HepG2 (cell line): Measurements from ENCODE around the gene AKAP10. TPM values are rescaled to one million over a fixed set of nuclear protein-coding genes. Genes with fewer than 3 reads are reported as not detected.

ENCODE experiments used
- ATAC-seq: fragments of 200-7000 bp; cut with Tn5 transposase; 3 replicates; pipeline ENCODE4 v1.9.1; 2020; ENCODE audit warnings: mild to moderate bottlenecking, moderate library complexity
- BruUV-seq: library from RNA; stranded (reverse); fragments of 400-500 nt; replicated peaks from 2 replicates; lab custom pipeline; 2021; lab: Mats Ljungman, UMichigan
- CTCF ChIA-PET: fragments of 300-600 bp; formaldehyde crosslinking; extraction: SDS; loops from one replicate; lab custom pipeline; 2021; ENCODE audit warnings: low total read pairs, inconsistent platforms, low intra/inter-chr PET ratio; lab: Yijun Ruan, JAX
- POLR2A ChIA-PET: fragments of 350-600 bp; sonication (Branson Sonifier 250); formaldehyde crosslinking; loops from one replicate; lab custom pipeline; 2020; ENCODE audit warnings: antibody characterized with exemption, inconsistent platforms; lab: Yijun Ruan, JAX
- DNase-seq: peaks from one replicate; pipeline ENCODE4 v3.0.0-alpha.2; 2015; ENCODE audit warnings: low spot score
- FAIRE-seq: peaks from 3 replicates; lab custom pipeline; 2011; peaks lifted over from hg19 to GRCh38; lab: Jason Lieb, UNC
- H2AFZ ChIP-seq: one replicate; pipeline ENCODE4 v1.6.1; 2011; ENCODE audit warnings: low read length, inconsistent platforms
- H3K27ac ChIP-seq: fragments of 300-600 bp; 3 replicates; pipeline ENCODE4 v1.8.0; 2011; ENCODE audit warnings: mixed run types, mild to moderate bottlenecking, mixed read lengths, low read length, inconsistent platforms; ENCODE audit not compliant: insufficient read depth; ENCODE audit errors: extremely low read length
- H3K27me3 ChIP-seq, 2 experiments: fragments of 200-600 bp in 1 of 2; 2 replicates in 1 of 2; 3 replicates in 1 of 2; pipeline versions ENCODE4 v1.6.0 to v1.8.0; 2011; ENCODE audit warnings: low read length in 2 of 2, mild to moderate bottlenecking in 2 of 2, moderate library complexity in 2 of 2, inconsistent platforms in 1 of 2; ENCODE audit not compliant: insufficient read depth in 2 of 2, control insufficient read depth in 1 of 2
- H3K36me3 ChIP-seq, 2 experiments: fragments of 200-600 bp in 1 of 2; replicated peaks in 1 of 2; 2 replicates in 1 of 2; 3 replicates in 1 of 2; pipeline versions ENCODE4 v1.5.1 to v1.8.0; 2011; ENCODE audit warnings: low read length in 2 of 2, inconsistent platforms in 1 of 2; ENCODE audit not compliant: insufficient read depth in 2 of 2, control insufficient read depth in 1 of 2
- H3K4me1 ChIP-seq: 2 replicates; pipeline ENCODE4 v1.5.1; 2012; ENCODE audit warnings: low read length, inconsistent platforms; ENCODE audit not compliant: insufficient read depth
- H3K4me2 ChIP-seq: 2 replicates; pipeline ENCODE4 v1.6.0; 2011; ENCODE audit warnings: low read depth, low read length, inconsistent platforms
- H3K4me3 ChIP-seq, 3 experiments: fragments of 200-600 bp in 1 of 3; sonication (generic), shearing (Covaris generic) in 1 of 3; replicated peaks in 1 of 3; 2 replicates each; pipeline ENCODE4 v1.5.1; 2011 to 2016; ENCODE audit warnings: low read length in 3 of 3, inconsistent platforms in 2 of 3, low read depth in 2 of 3, mild to moderate bottlenecking in 2 of 3, control low read depth in 1 of 3, mixed read lengths in 1 of 3; ENCODE audit not compliant: insufficient read depth in 1 of 3
- H3K79me2 ChIP-seq: one replicate; pipeline ENCODE4 v1.6.1; 2011; ENCODE audit warnings: low read length, inconsistent platforms; ENCODE audit not compliant: insufficient read depth
- H3K9ac ChIP-seq: 2 replicates; pipeline ENCODE4 v1.6.0; 2011; ENCODE audit warnings: mild to moderate bottlenecking, low read depth, low read length, inconsistent platforms; ENCODE audit not compliant: insufficient read depth
- H3K9me3 ChIP-seq: 2 replicates; pipeline ENCODE4 v1.5.1; 2012; ENCODE audit warnings: mild to moderate bottlenecking, low read length
- H4K20me1 ChIP-seq: 2 replicates; pipeline ENCODE4 v1.6.0; 2011; ENCODE audit warnings: inconsistent platforms, mild to moderate bottlenecking, low read length, moderate library complexity; ENCODE audit not compliant: insufficient read depth
- CEBPB ChIP-seq: IDR thresholded peaks from 2 replicates; pipeline ENCODE4 v1.6.1; 2011; ENCODE audit warnings: low read depth, low read length, improper control_type of control experiment, borderline replicate concordance
- CEBPG ChIP-seq: IDR thresholded peaks from 2 replicates; pipeline ENCODE4 v1.6.1; 2016
- HDAC1 ChIP-seq: sonication (generic); formaldehyde crosslinking; IDR thresholded peaks from 2 replicates; pipeline ENCODE4 v1.5.1; 2020; ENCODE audit warnings: mild to moderate bottlenecking, missing genetic modification reagents
- NFKB2 ChIP-seq: sonication (generic); formaldehyde crosslinking; IDR thresholded peaks from 2 replicates; pipeline ENCODE4 v1.4.0; 2020; ENCODE audit warnings: missing genetic modification reagents, borderline replicate concordance
- PATZ1 ChIP-seq: sonication (generic); formaldehyde crosslinking; IDR thresholded peaks from 2 replicates; pipeline ENCODE4 v1.4.0; 2020; ENCODE audit warnings: missing genetic modification reagents
- TAF1 ChIP-seq: sonication (generic); formaldehyde crosslinking; IDR thresholded peaks from 2 replicates; pipeline ENCODE4 v1.4.0; 2020; ENCODE audit warnings: missing genetic modification reagents
- ZNF652 ChIP-seq: IDR thresholded peaks from 2 replicates; pipeline ENCODE4 v1.6.1; 2016; ENCODE audit warnings: low read depth, borderline replicate concordance
- WGBS: methylation state at CpG from one replicate; pipeline ENCODE4 v1.1.6; 2017; ENCODE audit warnings: low lambda C conversion rate; 5-methylcytosine and 5-hydroxymethylcytosine counted together
- in situ Hi-C: cut with HindIII; loops from 2 replicates; pipeline ENCODE4 v1.10.0; 2017; ENCODE audit warnings: low pct_unique_long_range_greater_than_20kb; ENCODE audit not compliant: extremely low pct_ligation_motif_present
- intact Hi-C: fragments of 100-400 bp; cut with micrococcal nuclease; formaldehyde crosslinking; loops from one replicate; pipeline ENCODE4 v1.10.0; 2022; ENCODE audit not compliant: unreplicated experiment
- polyA plus RNA-seq, 8 experiments: library from polyadenylated mRNA; depleted of rRNA in 3 of 8; stranded (reverse) in 7 of 8; unstranded in 1 of 8; fragments of >200 nt; fragmentation: Illumina TruSeq in 4 of 8; extraction: Trizol in 4 of 8; gene quantifications; 2 replicates each; pipeline versions ENCODE4 v1.2.1 to v1.2.3, GENCODE V29; 2011 to 2016; ENCODE audit warnings: low read depth in 4 of 8, missing spikeins in 1 of 8, mixed read lengths in 1 of 8; ENCODE audit not compliant: insufficient read depth in 1 of 8
- total RNA-seq, 5 experiments: library from RNA; depleted of rRNA; stranded (reverse); fragments of >200 nt; fragmentation: Illumina TruSeq; extraction: Trizol; gene quantifications; 2 replicates each; pipeline ENCODE4 v1.2.3, GENCODE V29; 2016; ENCODE audit warnings: low read depth in 1 of 5

Gene AKAP10
- total and polyA plus RNA-seq, 2 of the 13 experiments (the other 11 are each of a cell fraction or from before 2014, with no cell fraction given): 17.6 to 21.7 TPM

- in situ Hi-C loops (loop anchor here (25.0 kb wide), 1 partner anchor 337 kb away; no protein-coding TSS in a partner anchor), intact Hi-C loops (no loop called here)
- Histone ChIP-seq H3K79me2 (peaks cover 54% of the 10 kb centered on the region), H3K27ac (no peak overlapping the region), H2AFZ (no peak overlapping the region), H3K4me1 (peaks cover 28% of the 10 kb centered on the region), H3K4me2 (peak overlapping the region; percentile 76), H3K9ac (no peak overlapping the region), H3K4me3 (0 out of 6 replicates have a peak overlapping the region, but pooled peaks of 1 of the 3 experiments have one; percentile 31), H4K20me1 (no peaks in the 10 kb centered on the region; the same call in 1 of the 2 replicates), H3K9me3 (no peaks in the 10 kb centered on the region), H3K36me3 (no peaks in the 10 kb centered on the region; a peak in 4 of 5 replicates), H3K27me3 (no peaks in the 10 kb centered on the region; a peak in 1 of 5 replicates)
- ATAC-seq (no peak), FAIRE-seq (no peak), DNase-seq (no peak)
- BruUV-seq: TSS peak; percentile 43
- no peak for TF ChIP-seq NFKB2 (CRISPR knock-in tag)
- TF ChIP-seq CEBPG: peak; percentile 38
- peak; percentile 55 for TF ChIP-seq CEBPB
- no peak for TF ChIP-seq TAF1 (CRISPR knock-in tag)
- peak; percentile 56; the same call in 1 of the 2 replicates for TF ChIP-seq ZNF652 (CRISPR knock-in tag)
- no peak for TF ChIP-seq HDAC1 (CRISPR knock-in tag)
- peak; percentile 39; the same call in 1 of the 2 replicates for TF ChIP-seq PATZ1 (CRISPR knock-in tag)
- CTCF ChIA-PET: no interaction called here
- 64% methylated on average over 3 of the region's 3 CpGs for WGBS
- POLR2A ChIA-PET: interaction anchor here (1.1 to 1.9 kb wide), 2 partner anchors 18 to 37 kb away, joined by 3 to 5 read pairs; no protein-coding TSS in a partner anchor
These were observed 2.0 kb downstream of the AKAP10 start for GRCh38 chr17:19975601-19976000.
